HepG2 (cell line): ENCODE results near the gene PSAP. TPM values are rescaled to one million over a fixed set of nuclear protein-coding genes. Genes with fewer than 3 reads are reported as not detected.

Source experiments
- ATAC-seq: fragments of 200-7000 bp; cut with Tn5 transposase; 3 replicates; pipeline ENCODE4 v1.9.1; 2020; ENCODE audit warnings: mild to moderate bottlenecking, moderate library complexity
- BruUV-seq: library from RNA; stranded (reverse); fragments of 400-500 nt; replicated peaks from 2 replicates; lab custom pipeline; 2021; lab: Mats Ljungman, UMichigan
- CTCF ChIA-PET: fragments of 300-600 bp; formaldehyde crosslinking; extraction: SDS; loops from one replicate; lab custom pipeline; 2021; ENCODE audit warnings: low total read pairs, inconsistent platforms, low intra/inter-chr PET ratio; lab: Yijun Ruan, JAX
- POLR2A ChIA-PET: fragments of 350-600 bp; sonication (Branson Sonifier 250); formaldehyde crosslinking; loops from one replicate; lab custom pipeline; 2020; ENCODE audit warnings: antibody characterized with exemption, inconsistent platforms; lab: Yijun Ruan, JAX
- DNase-seq: peaks from one replicate; pipeline ENCODE4 v3.0.0-alpha.2; 2015; ENCODE audit warnings: low spot score
- FAIRE-seq: peaks from 3 replicates; lab custom pipeline; 2011; peaks lifted over from hg19 to GRCh38; lab: Jason Lieb, UNC
- H2AFZ ChIP-seq: one replicate; pipeline ENCODE4 v1.6.1; 2011; ENCODE audit warnings: low read length, inconsistent platforms
- H3K27ac ChIP-seq: fragments of 300-600 bp; 3 replicates; pipeline ENCODE4 v1.8.0; 2011; ENCODE audit warnings: mixed run types, mild to moderate bottlenecking, mixed read lengths, low read length, inconsistent platforms; ENCODE audit not compliant: insufficient read depth; ENCODE audit errors: extremely low read length
- H3K27me3 ChIP-seq, 2 experiments: fragments of 200-600 bp in 1 of 2; 2 replicates in 1 of 2; 3 replicates in 1 of 2; pipeline versions ENCODE4 v1.6.0 to v1.8.0; 2011; ENCODE audit warnings: low read length in 2 of 2, mild to moderate bottlenecking in 2 of 2, moderate library complexity in 2 of 2, inconsistent platforms in 1 of 2; ENCODE audit not compliant: insufficient read depth in 2 of 2, control insufficient read depth in 1 of 2
- H3K36me3 ChIP-seq, 2 experiments: fragments of 200-600 bp in 1 of 2; replicated peaks in 1 of 2; 2 replicates in 1 of 2; 3 replicates in 1 of 2; pipeline versions ENCODE4 v1.5.1 to v1.8.0; 2011; ENCODE audit warnings: low read length in 2 of 2, inconsistent platforms in 1 of 2; ENCODE audit not compliant: insufficient read depth in 2 of 2, control insufficient read depth in 1 of 2
- H3K4me1 ChIP-seq: 2 replicates; pipeline ENCODE4 v1.5.1; 2012; ENCODE audit warnings: low read length, inconsistent platforms; ENCODE audit not compliant: insufficient read depth
- H3K4me2 ChIP-seq: 2 replicates; pipeline ENCODE4 v1.6.0; 2011; ENCODE audit warnings: low read depth, low read length, inconsistent platforms
- H3K4me3 ChIP-seq, 3 experiments: fragments of 200-600 bp in 1 of 3; sonication (generic), shearing (Covaris generic) in 1 of 3; replicated peaks in 1 of 3; 2 replicates each; pipeline ENCODE4 v1.5.1; 2011 to 2016; ENCODE audit warnings: low read length in 3 of 3, inconsistent platforms in 2 of 3, low read depth in 2 of 3, mild to moderate bottlenecking in 2 of 3, control low read depth in 1 of 3, mixed read lengths in 1 of 3; ENCODE audit not compliant: insufficient read depth in 1 of 3
- H3K79me2 ChIP-seq: one replicate; pipeline ENCODE4 v1.6.1; 2011; ENCODE audit warnings: low read length, inconsistent platforms; ENCODE audit not compliant: insufficient read depth
- H3K9ac ChIP-seq: 2 replicates; pipeline ENCODE4 v1.6.0; 2011; ENCODE audit warnings: mild to moderate bottlenecking, low read depth, low read length, inconsistent platforms; ENCODE audit not compliant: insufficient read depth
- H3K9me3 ChIP-seq: 2 replicates; pipeline ENCODE4 v1.5.1; 2012; ENCODE audit warnings: mild to moderate bottlenecking, low read length
- H4K20me1 ChIP-seq: 2 replicates; pipeline ENCODE4 v1.6.0; 2011; ENCODE audit warnings: inconsistent platforms, mild to moderate bottlenecking, low read length, moderate library complexity; ENCODE audit not compliant: insufficient read depth
- ARNTL ChIP-seq: sonication (generic); formaldehyde crosslinking; IDR thresholded peaks from 2 replicates; pipeline ENCODE4 v1.4.0; 2020; ENCODE audit warnings: mild to moderate bottlenecking, missing genetic modification reagents
- ATM ChIP-seq: fragments of 450-650 bp; IDR thresholded peaks from 2 replicates; pipeline ENCODE4 v1.7.1; 2017; ENCODE audit warnings: mild to moderate bottlenecking, borderline replicate concordance
- CHD4 ChIP-seq: fragments of 200-600 bp; sonication (generic); IDR thresholded peaks from 2 replicates; pipeline ENCODE4 v1.7.0; 2017; ENCODE audit warnings: mild to moderate bottlenecking, low read length, borderline replicate concordance
- CREM ChIP-seq, 2 experiments: sonication (generic) in 1 of 2; formaldehyde crosslinking in 1 of 2; IDR thresholded peaks; 2 replicates each; pipeline versions ENCODE4 v1.4.0 to v1.6.1; 2016 to 2020; ENCODE audit warnings: antibody characterized with exemption in 1 of 2, mild to moderate bottlenecking in 1 of 2, missing genetic modification reagents in 1 of 2
- DR1 ChIP-seq: sonication (generic); formaldehyde crosslinking; IDR thresholded peaks from 2 replicates; pipeline ENCODE4 v1.8.0; 2021; ENCODE audit warnings: mild to moderate bottlenecking, missing genetic modification reagents, inconsistent platforms
- EP300 ChIP-seq, 3 experiments: sonication (generic) in 1 of 3; formaldehyde crosslinking in 1 of 3; IDR thresholded peaks; 2 replicates each; pipeline versions ENCODE4 v1.5.1 to v1.6.1; 2011 to 2020; ENCODE audit warnings: low read depth in 2 of 3, low read length in 2 of 3, borderline replicate concordance in 1 of 3, improper control_type of control experiment in 1 of 3, mild to moderate bottlenecking in 1 of 3, missing genetic modification reagents in 1 of 3, moderate library complexity in 1 of 3
- NBN ChIP-seq: fragments of 450-650 bp; conservative IDR thresholded peaks from 2 replicates; pipeline ENCODE4 v1.6.1; 2017
- PRMT3 ChIP-seq: sonication (generic); formaldehyde crosslinking; IDR thresholded peaks from 2 replicates; pipeline ENCODE4 v1.8.1; 2022; ENCODE audit warnings: low read depth, mild to moderate bottlenecking, moderate library complexity, missing genetic modification reagents, borderline replicate concordance
- SCMH1 ChIP-seq: sonication (generic); formaldehyde crosslinking; IDR thresholded peaks from 2 replicates; pipeline ENCODE4 v1.9.0; 2021; ENCODE audit warnings: missing genetic modification reagents, mild to moderate bottlenecking, borderline replicate concordance
- TCF12 ChIP-seq, 2 experiments: fragments of 450-650 bp in 1 of 2; sonication (generic) in 1 of 2; formaldehyde crosslinking in 1 of 2; IDR thresholded peaks; 2 replicates each; pipeline versions ENCODE4 v1.6.1 to v1.8.0; 2017 to 2022; ENCODE audit warnings: antibody characterized with exemption in 1 of 2, mild to moderate bottlenecking in 1 of 2, missing genetic modification reagents in 1 of 2, moderate library complexity in 1 of 2
- ZFP90 ChIP-seq: sonication (generic); formaldehyde crosslinking; IDR thresholded peaks from 2 replicates; pipeline ENCODE4 v1.8.0; 2022; ENCODE audit warnings: missing genetic modification reagents, mild to moderate bottlenecking, inconsistent platforms, borderline replicate concordance
- ZNF615 ChIP-seq: sonication (generic); formaldehyde crosslinking; IDR thresholded peaks from 2 replicates; pipeline ENCODE4 v1.5.0; 2020; ENCODE audit warnings: mild to moderate bottlenecking, missing genetic modification reagents, borderline replicate concordance
- ZNF678 ChIP-seq: sonication (generic); formaldehyde crosslinking; IDR thresholded peaks from 2 replicates; pipeline ENCODE4 v1.4.0; 2020; ENCODE audit warnings: mild to moderate bottlenecking, missing genetic modification reagents
- WGBS: methylation state at CpG from one replicate; pipeline ENCODE4 v1.1.6; 2017; ENCODE audit warnings: low lambda C conversion rate; 5-methylcytosine and 5-hydroxymethylcytosine counted together
- in situ Hi-C: cut with HindIII; loops from 2 replicates; pipeline ENCODE4 v1.10.0; 2017; ENCODE audit warnings: low pct_unique_long_range_greater_than_20kb; ENCODE audit not compliant: extremely low pct_ligation_motif_present
- intact Hi-C: fragments of 100-400 bp; cut with micrococcal nuclease; formaldehyde crosslinking; loops from one replicate; pipeline ENCODE4 v1.10.0; 2022; ENCODE audit not compliant: unreplicated experiment
- polyA plus RNA-seq, 8 experiments: library from polyadenylated mRNA; depleted of rRNA in 3 of 8; stranded (reverse) in 7 of 8; unstranded in 1 of 8; fragments of >200 nt; fragmentation: Illumina TruSeq in 4 of 8; extraction: Trizol in 4 of 8; gene quantifications; 2 replicates each; pipeline versions ENCODE4 v1.2.1 to v1.2.3, GENCODE V29; 2011 to 2016; ENCODE audit warnings: low read depth in 4 of 8, missing spikeins in 1 of 8, mixed read lengths in 1 of 8; ENCODE audit not compliant: insufficient read depth in 1 of 8
- total RNA-seq, 5 experiments: library from RNA; depleted of rRNA; stranded (reverse); fragments of >200 nt; fragmentation: Illumina TruSeq; extraction: Trizol; gene quantifications; 2 replicates each; pipeline ENCODE4 v1.2.3, GENCODE V29; 2016; ENCODE audit warnings: low read depth in 1 of 5
- TF ChIP-seq, protein P1 (sequence below): sonication (generic); formaldehyde crosslinking; IDR thresholded peaks from 2 replicates; pipeline ENCODE4 v1.8.1; 2023; ENCODE audit warnings: mild to moderate bottlenecking, inconsistent platforms, moderate library complexity, missing genetic modification reagents, borderline replicate concordance
- TF ChIP-seq, protein P2 (sequence below): sonication (generic); formaldehyde crosslinking; IDR thresholded peaks from 2 replicates; pipeline ENCODE4 v1.4.0; 2020; ENCODE audit warnings: mild to moderate bottlenecking, low read depth, missing genetic modification reagents

The PSAP gene
- total and polyA plus RNA-seq, 2 of the 13 experiments (the other 11 are each of a cell fraction or from before 2014, with no cell fraction given), result 323 to 643 TPM

DNA sequence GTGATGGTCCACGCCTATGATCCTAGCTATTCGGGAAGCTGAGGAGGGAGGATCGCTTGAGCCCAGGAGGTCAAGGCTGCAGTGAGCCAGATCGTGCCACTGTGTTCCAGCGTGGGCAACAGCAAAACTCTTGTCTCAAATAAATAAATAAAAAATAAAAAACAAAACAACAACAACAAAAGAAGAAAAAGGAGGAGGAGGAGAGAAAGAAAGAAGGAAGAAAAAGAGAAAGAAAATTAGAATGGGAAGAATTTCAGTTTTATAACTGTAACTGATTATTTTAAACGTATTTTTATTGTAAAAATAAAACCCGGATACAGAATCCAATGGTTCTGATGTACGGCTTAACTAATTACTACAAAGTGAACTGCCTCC is 37.2 kb upstream of the PSAP start:
- Histone ChIP-seq H3K4me1 (peaks cover 33% of the 10 kb centered on the region), H4K20me1 (no peaks in the 10 kb centered on the region), H3K27me3 (peaks cover 3 to 30% of the 10 kb centered on the region in 2 experiments; a peak in 4 of 5 replicates), H2AFZ (no peak overlapping the region), H3K27ac (no peak overlapping the region), H3K4me2 (peak overlapping the region; percentile 90), H3K4me3 (peak overlapping the region in 2 of 3 experiments; percentile 24 to 69; a peak in 3 of 6 replicates), H3K36me3 (no peaks in the 10 kb centered on the region), H3K9ac (no peak overlapping the region), H3K79me2 (no peaks in the 10 kb centered on the region), H3K9me3 (no peaks in the 10 kb centered on the region)
- no TSS peak for BruUV-seq
- no peak for FAIRE-seq
- intact Hi-C loops, result no loop called here
- in situ Hi-C loops, result no loop called here
- DNase-seq, result no peak
- CTCF ChIA-PET, result no interaction called here
- 37% methylated on average over 8 of the region's 8 CpGs for WGBS
- TF ChIP-seq, protein P1, sequence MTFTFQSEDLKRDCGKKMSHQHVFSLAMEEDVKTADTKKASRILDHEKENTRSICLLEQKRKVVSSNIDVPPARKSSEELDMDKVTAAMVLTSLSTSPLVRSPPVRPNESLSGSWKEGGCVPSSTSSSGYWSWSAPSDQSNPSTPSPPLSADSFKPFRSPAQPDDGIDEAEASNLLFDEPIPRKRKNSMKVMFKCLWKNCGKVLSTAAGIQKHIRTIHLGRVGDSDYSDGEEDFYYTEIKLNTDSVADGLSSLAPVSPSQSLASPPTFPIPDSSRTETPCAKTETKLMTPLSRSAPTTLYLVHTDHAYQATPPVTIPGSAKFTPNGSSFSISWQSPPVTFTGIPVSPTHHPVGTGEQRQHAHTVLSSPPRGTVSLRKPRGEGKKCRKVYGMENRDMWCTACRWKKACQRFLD (CRISPR knock-in tag), result no peak
- no peak for ATAC-seq
- POLR2A ChIA-PET, result no interaction called here

DNA sequence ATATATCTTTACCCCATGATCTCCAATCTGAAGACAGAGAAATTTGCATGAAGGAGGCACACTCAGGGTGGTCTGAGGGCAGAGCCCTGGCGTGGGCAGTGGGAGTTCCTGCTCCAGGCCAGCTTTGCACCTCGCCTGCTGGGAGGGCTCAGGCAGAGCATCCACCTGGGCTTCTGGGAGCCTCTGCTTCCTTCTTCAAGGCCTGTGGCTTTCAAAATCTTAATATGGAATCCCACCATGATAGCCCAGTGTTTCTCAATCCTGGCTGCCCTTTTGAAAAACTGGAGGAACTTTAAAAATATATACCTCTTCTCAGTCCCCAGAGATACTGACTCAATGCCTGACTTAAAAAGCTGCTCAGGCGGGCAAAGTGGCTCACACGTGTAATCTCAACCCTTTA is 36.7 kb upstream of the PSAP start:
- POLR2A ChIA-PET, result no interaction called here
- Histone ChIP-seq H2AFZ (no peak overlapping the region), H3K27me3 (peaks cover 3 to 33% of the 10 kb centered on the region in 2 experiments; a peak in 4 of 5 replicates), H3K79me2 (no peaks in the 10 kb centered on the region), H3K4me2 (no peak overlapping the region), H3K9ac (no peak overlapping the region), H3K4me3 (no peak overlapping the region), H3K27ac (no peak overlapping the region), H3K36me3 (no peaks in the 10 kb centered on the region), H3K4me1 (peaks cover 28% of the 10 kb centered on the region), H3K9me3 (no peaks in the 10 kb centered on the region), H4K20me1 (no peaks in the 10 kb centered on the region)
- DNase-seq (no peak), ATAC-seq (no peak), FAIRE-seq (no peak)
- in situ Hi-C loops, result no loop called here
- no TSS peak for BruUV-seq
- intact Hi-C loops, result no loop called here
- WGBS, result 20% methylated on average over 4 of the region's 4 CpGs
- CTCF ChIA-PET, result no interaction called here
- no peak for TF ChIP-seq ZNF678 (CRISPR knock-in tag)
- TF ChIP-seq ARNTL (CRISPR knock-in tag), result no peak
- TF ChIP-seq DR1, result no peak
- TF ChIP-seq, protein P2, sequence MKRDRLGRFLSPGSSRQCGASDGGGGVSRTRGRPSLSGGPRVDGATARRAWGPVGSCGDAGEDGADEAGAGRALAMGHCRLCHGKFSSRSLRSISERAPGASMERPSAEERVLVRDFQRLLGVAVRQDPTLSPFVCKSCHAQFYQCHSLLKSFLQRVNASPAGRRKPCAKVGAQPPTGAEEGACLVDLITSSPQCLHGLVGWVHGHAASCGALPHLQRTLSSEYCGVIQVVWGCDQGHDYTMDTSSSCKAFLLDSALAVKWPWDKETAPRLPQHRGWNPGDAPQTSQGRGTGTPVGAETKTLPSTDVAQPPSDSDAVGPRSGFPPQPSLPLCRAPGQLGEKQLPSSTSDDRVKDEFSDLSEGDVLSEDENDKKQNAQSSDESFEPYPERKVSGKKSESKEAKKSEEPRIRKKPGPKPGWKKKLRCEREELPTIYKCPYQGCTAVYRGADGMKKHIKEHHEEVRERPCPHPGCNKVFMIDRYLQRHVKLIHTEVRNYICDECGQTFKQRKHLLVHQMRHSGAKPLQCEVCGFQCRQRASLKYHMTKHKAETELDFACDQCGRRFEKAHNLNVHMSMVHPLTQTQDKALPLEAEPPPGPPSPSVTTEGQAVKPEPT, result no peak
- no peak for TF ChIP-seq ZNF615 (CRISPR knock-in tag)
- TF ChIP-seq PRMT3, result no peak
- TF ChIP-seq EP300 (IDR thresholded peaks at IDR 0.05; ENCODE audit: low read depth in 2 of 2, low read length in 2 of 2), result no peak
- TF ChIP-seq EP300 (CRISPR knock-in tag; IDR thresholded peaks at IDR 0.05; ENCODE audit: borderline replicate concordance), result no peak
- no peak for TF ChIP-seq CHD4
- TF ChIP-seq CREM (IDR thresholded peaks at IDR 0.05), result no peak
- no peak for TF ChIP-seq CREM (CRISPR knock-in tag; IDR thresholded peaks at IDR 0.05)
- TF ChIP-seq ATM, result no peak
- no peak for TF ChIP-seq TCF12 (IDR thresholded peaks at IDR 0.05)
- TF ChIP-seq TCF12 (CRISPR knock-in tag; IDR thresholded peaks at IDR 0.05), result no peak
- TF ChIP-seq SCMH1 (CRISPR knock-in tag), result no peak
- TF ChIP-seq ZFP90 (CRISPR knock-in tag), result no peak
- no peak for TF ChIP-seq NBN
